NCI-H1694 (cell line): ENCODE measurements around the gene CTRL.
"Not testable (repeated sequence)": the region's sequence is repeated elsewhere in the genome, so short reads cannot be mapped to it uniquely, and the experiment has no call there.

ENCODE experiments used
- DNase-seq: peaks from one replicate; lab custom pipeline; 2025; lab: John Stamatoyannopoulos, UW

The CTRL gene

GRCh38 chr16:67931712-67932461 is at the start of gene CTRL:
Gene CTRL, minus strand, starts transcription at chr16:67931862. Its CDS starts 10 bp downstream, at chr16:67931852.
- DNase-seq = no peak

GRCh38 chr16:67979955-67980678 is 48.5 kb upstream of the CTRL start, which contains the start of gene DPEP3:
Gene DPEP3, minus strand, starts transcription at chr16:67980499. Its CDS starts 119 bp downstream, at chr16:67980380.
- no peak for DNase-seq

- DNase-seq = no peak
These were observed 46.0 kb upstream of the CTRL start for GRCh38 chr16:67977469-67978227.

- no peak for DNase-seq
These were observed 45.3 kb upstream of the CTRL start for GRCh38 chr16:67977005-67977404.

GRCh38 chr16:67976205-67976604 is 44.5 kb upstream of the CTRL start:
- DNase-seq = no peak

- no peak for DNase-seq
These were observed 43.9 kb upstream of the CTRL start for GRCh38 chr16:67975321-67976105.

GRCh38 chr16:67972285-67972684 is 40.6 kb upstream of the CTRL start:
- not testable (repeated sequence) for DNase-seq

GRCh38 chr16:67971111-67971510 is 39.4 kb upstream of the CTRL start:
- DNase-seq = no peak

GRCh38 chr16:67969254-67970039 is 37.8 kb upstream of the CTRL start:
- DNase-seq = no peak

- peak; percentile 29 for DNase-seq
These were observed 37.0 kb upstream of the CTRL start, which contains the start of gene SLC12A4 for GRCh38 chr16:67968400-67969253. Gene SLC12A4, minus strand, starts transcription at chr16:67968637. Its CDS starts 84 bp downstream, at chr16:67968553.

GRCh38 chr16:67967958-67968399 is 36.3 kb upstream of the CTRL start:
- DNase-seq = no peak

GRCh38 chr16:67967183-67967957 is 35.7 kb upstream of the CTRL start:
- DNase-seq = no peak

GRCh38 chr16:67966549-67967182 is 35.0 kb upstream of the CTRL start:
- no peak for DNase-seq

- no peak for DNase-seq
These were observed 34.2 kb upstream of the CTRL start for GRCh38 chr16:67965668-67966548.

- DNase-seq = no peak
These were observed 32.9 kb upstream of the CTRL start for GRCh38 chr16:67964477-67965131.

GRCh38 chr16:67963662-67964321 is 32.1 kb upstream of the CTRL start:
- DNase-seq = no peak
